Osteocyte (in vitro differentiated cells): ENCODE results near the gene NCL. TPM values are rescaled to one million over a fixed set of nuclear protein-coding genes. Genes with fewer than 3 reads are reported as not detected.

Experiments used
- DNase-seq: peaks from one replicate; pipeline ENCODE4 v3.0.0; 2021; ENCODE audit warnings: mixed read lengths; ENCODE audit not compliant: unreplicated experiment; ENCODE audit errors: extremely low spot score
- H3K27ac Mint-ChIP-seq: one replicate; pipeline ENCODE4 v1.8.0; 2021; ENCODE audit warnings: mild to moderate bottlenecking, mixed read lengths; ENCODE audit not compliant: unreplicated experiment
- H3K27me3 Mint-ChIP-seq: one replicate; pipeline ENCODE4 v1.8.0; 2021; ENCODE audit warnings: mixed read lengths; ENCODE audit not compliant: unreplicated experiment
- H3K36me3 Mint-ChIP-seq: one replicate; pipeline ENCODE4 v1.8.0; 2021; ENCODE audit warnings: mixed read lengths; ENCODE audit not compliant: unreplicated experiment
- H3K4me1 Mint-ChIP-seq: one replicate; pipeline ENCODE4 v1.8.0; 2021; ENCODE audit warnings: mixed read lengths; ENCODE audit not compliant: unreplicated experiment
- H3K4me3 Mint-ChIP-seq: one replicate; pipeline ENCODE4 v1.8.0; 2021; ENCODE audit warnings: mild to moderate bottlenecking, moderate library complexity, mixed read lengths; ENCODE audit not compliant: unreplicated experiment
- H3K9me3 Mint-ChIP-seq: one replicate; pipeline ENCODE4 v1.8.0; 2021; ENCODE audit warnings: mixed read lengths; ENCODE audit not compliant: unreplicated experiment
- total RNA-seq: library from RNA; stranded (reverse); gene quantifications from 2 replicates; pipeline ENCODE4 v1.2.1, GENCODE V29; 2021
- TF ChIP-seq, protein P1 (sequence below): fragments of 200-600 bp; sonication (generic); IDR thresholded peaks from 2 replicates; pipeline ENCODE4 v1.5.0; 2021; ENCODE audit warnings: antibody characterized with exemption, mild to moderate bottlenecking, moderate library complexity

Gene NCL
- total RNA-seq, 1 donor from 2014 or later = 421 TPM

DNA sequence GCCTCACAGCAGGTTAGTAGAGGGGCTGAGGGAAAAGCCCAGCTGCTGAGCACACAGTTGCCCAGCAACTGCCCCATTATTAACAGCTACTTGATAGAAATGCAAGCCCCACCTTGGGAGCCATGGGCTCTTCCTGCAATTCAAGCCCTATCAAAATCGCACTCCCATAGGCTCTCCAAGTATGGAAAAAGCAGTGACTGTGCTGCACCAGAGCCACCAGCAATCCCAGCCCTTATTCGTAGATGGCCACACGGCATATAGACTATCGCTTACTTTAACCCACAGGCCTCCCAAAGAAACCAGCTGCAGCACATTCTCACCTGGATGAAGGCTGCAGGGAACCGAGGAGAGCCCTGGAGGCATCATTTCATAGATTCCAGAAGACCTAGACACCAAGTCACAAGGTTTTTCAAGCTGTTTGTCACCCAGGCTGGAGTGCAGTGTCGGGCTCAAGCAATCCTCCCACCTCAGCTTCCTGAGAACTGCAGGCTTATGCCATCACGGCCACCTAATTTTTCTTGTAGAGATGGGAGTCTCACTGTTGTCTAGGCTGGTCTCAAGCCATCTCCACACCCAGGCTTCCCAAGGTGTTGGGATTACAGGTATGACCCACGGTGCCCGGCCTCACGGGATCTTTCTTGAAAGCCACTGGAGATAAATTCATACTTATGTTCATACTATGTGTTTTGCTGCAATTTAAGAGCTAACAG, 11.3 kb downstream of the NCL start:
- Mint-ChIP-seq H3K27ac (peak overlapping the region; percentile 56), H3K27me3 (no peaks in the 10 kb centered on the region), H3K9me3 (no peaks in the 10 kb centered on the region), H3K4me1 (no peaks in the 10 kb centered on the region), H3K36me3 (peaks cover 32% of the 10 kb centered on the region), H3K4me3 (no peak overlapping the region)
- no peak for DNase-seq
- TF ChIP-seq, protein P1, sequence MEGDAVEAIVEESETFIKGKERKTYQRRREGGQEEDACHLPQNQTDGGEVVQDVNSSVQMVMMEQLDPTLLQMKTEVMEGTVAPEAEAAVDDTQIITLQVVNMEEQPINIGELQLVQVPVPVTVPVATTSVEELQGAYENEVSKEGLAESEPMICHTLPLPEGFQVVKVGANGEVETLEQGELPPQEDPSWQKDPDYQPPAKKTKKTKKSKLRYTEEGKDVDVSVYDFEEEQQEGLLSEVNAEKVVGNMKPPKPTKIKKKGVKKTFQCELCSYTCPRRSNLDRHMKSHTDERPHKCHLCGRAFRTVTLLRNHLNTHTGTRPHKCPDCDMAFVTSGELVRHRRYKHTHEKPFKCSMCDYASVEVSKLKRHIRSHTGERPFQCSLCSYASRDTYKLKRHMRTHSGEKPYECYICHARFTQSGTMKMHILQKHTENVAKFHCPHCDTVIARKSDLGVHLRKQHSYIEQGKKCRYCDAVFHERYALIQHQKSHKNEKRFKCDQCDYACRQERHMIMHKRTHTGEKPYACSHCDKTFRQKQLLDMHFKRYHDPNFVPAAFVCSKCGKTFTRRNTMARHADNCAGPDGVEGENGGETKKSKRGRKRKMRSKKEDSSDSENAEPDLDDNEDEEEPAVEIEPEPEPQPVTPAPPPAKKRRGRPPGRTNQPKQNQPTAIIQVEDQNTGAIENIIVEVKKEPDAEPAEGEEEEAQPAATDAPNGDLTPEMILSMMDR = no peak

DNA sequence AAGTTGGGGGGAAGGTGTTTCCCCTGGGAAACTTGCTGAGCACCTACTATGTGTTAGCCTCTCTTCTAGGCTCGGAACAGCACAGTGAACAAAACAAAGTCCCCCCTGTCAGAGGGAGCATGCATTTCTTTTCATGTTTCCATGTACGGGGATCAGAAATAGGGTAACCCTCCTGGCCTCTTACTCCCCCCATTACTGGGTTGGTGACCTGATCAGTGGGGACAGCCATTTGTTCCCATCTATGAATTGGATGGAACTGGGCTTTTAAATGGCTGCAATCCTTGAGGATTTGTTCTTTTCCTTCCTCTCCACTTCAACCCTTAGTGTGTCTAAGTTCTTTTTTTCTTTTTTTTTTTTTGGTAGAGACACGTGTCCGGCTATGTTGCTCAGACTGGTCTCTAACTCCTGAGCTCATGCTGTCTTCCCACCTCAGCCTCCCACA, 13.7 kb downstream of the NCL start:
- Mint-ChIP-seq H3K27me3 (no peaks in the 10 kb centered on the region), H3K9me3 (no peaks in the 10 kb centered on the region), H3K36me3 (peaks cover 14% of the 10 kb centered on the region), H3K27ac (no peak overlapping the region), H3K4me1 (no peaks in the 10 kb centered on the region), H3K4me3 (no peak overlapping the region)
- TF ChIP-seq, protein P1 = no peak
- no peak for DNase-seq

- Mint-ChIP-seq H3K27ac (no peak overlapping the region), H3K27me3 (no peaks in the 10 kb centered on the region), H3K4me1 (no peaks in the 10 kb centered on the region), H3K4me3 (no peak overlapping the region), H3K9me3 (no peaks in the 10 kb centered on the region), H3K36me3 (peaks cover 5% of the 10 kb centered on the region)
- DNase-seq = no peak
- TF ChIP-seq, protein P1 = no peak
Measured at GRCh38 chr2:231449503-231450054, 14.7 kb downstream of the NCL start.

- Mint-ChIP-seq H3K27me3 (no peaks in the 10 kb centered on the region), H3K4me1 (no peaks in the 10 kb centered on the region), H3K36me3 (no peaks in the 10 kb centered on the region), H3K9me3 (peaks cover 2% of the 10 kb centered on the region), H3K4me3 (no peak overlapping the region), H3K27ac (no peak overlapping the region)
- TF ChIP-seq, protein P1 = no peak
- no peak for DNase-seq
Measured at GRCh38 chr2:231436957-231437356, 27.3 kb downstream of the NCL start.

DNA sequence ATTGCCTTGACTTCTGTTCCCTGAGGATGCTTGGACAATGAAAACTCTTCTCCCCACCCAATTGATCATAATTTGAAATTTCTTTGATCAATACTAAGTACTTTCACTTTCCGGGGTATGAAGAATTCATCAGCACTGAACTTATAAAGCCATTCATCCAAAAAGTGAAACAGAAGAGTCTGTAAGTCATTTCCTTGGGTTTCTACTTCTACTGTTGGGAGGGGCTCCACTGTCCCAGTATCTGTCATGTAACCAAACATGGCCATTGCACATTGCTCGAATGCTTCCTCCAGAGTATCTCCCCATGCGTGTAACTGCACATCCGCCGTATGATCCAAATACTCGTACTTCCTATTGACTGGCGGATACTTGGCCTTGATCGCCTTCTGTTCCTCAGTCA, 30.3 kb downstream of the NCL start:
- Mint-ChIP-seq H3K4me1 (no peaks in the 10 kb centered on the region), H3K36me3 (no peaks in the 10 kb centered on the region), H3K27me3 (no peaks in the 10 kb centered on the region), H3K4me3 (no peak overlapping the region), H3K9me3 (peaks cover 13% of the 10 kb centered on the region), H3K27ac (no peak overlapping the region)
- TF ChIP-seq, protein P1 = no peak
- DNase-seq = no peak
